GM18520 (cell line): Measurements from ENCODE around the gene SLC35D2.
"Not testable (repeated sequence)": the region's sequence is repeated elsewhere in the genome, so short reads cannot be mapped to it uniquely, and the experiment has no call there.

Source experiments
- ATAC-seq: cut with Tn5 transposase; IDR thresholded peaks from one replicate; pipeline ENCODE4 v1.9.1; 2021; ENCODE audit not compliant: unreplicated experiment

The SLC35D2 gene

DNA sequence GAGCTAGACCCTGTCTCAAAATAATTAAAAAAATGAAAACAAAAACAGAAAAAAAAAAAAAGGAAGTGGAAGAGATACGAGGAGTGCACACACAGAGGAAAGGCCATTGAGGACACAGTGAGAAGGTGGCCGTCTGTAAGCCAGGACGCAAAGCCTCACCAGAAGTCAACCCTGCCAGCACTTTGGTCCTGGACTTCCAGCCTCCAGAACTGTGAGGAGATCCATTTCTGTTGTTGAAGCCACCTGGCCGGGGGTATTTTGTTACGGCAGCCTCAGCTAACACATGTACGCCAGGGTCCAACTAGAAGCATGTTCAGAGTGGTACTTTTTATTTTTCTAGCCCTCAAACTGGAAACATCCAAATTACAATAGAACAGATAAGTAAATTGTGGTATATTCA, 21.8 kb downstream of the SLC35D2 start:
- ATAC-seq, result no peak

DNA sequence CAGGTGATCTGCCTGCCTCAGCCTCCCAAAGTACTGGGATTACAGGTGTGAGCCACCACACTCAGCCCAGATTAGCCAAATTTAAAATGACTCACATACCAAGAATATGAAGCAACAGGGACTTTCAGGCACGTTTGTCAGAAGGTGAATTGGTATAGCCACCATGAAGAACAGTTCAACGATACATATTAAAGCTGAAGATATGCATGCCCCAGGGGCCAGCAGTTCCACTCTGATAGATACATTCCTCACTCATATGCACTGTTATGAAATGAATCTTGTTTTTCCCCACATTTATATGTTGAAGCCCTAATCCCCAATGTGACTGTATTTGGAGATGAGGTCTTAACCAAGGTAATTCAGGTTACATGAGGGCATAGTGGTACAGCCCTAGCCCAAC, 22.5 kb downstream of the SLC35D2 start:
- ATAC-seq, result no peak

DNA sequence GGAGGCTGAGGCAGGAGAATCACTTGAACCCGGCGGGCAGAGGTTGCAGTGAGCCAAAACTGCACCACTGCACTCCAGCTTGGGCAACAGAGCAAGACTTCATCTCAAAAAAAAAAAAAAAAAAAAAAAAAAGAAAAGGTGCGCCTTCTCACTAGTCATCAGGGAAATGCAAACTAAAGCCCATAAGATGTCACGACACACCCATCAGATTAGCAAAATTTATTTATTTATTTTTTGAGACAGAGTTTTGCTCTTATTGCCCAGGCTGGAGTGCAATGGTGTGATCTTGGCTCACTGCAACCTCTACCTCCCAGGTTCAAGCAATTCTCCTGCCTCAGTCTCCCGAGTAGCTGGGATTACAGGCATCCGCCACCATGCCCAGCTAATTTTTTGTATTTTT, 23.0 kb downstream of the SLC35D2 start:
- ATAC-seq, result not testable (repeated sequence)

DNA sequence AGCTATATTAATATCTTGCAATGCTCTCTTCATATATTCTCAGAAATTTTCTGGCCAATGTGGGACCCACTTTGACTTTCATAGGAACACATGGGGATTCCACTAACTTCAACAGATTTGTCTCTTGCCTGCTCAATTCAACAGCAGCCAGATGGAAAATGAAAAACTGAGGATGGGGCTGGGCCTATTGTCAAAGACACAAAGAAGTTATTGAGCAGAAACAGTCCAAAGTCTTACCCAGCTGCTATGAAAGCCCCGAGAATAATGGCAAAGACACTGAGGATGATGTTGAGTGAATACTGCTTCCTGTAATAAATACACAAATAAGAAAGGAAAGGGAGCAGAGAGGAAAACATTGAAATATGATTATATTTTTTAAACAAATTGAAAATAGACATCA, 32.6 kb downstream of the SLC35D2 start:
- ATAC-seq, result no peak

- no peak for ATAC-seq
Measured at GRCh38 chr9:96348261-96348660, 35.2 kb downstream of the SLC35D2 start.

GRCh38 chr9:96345551-96345950, 38.0 kb downstream of the SLC35D2 start:
- no peak for ATAC-seq

DNA sequence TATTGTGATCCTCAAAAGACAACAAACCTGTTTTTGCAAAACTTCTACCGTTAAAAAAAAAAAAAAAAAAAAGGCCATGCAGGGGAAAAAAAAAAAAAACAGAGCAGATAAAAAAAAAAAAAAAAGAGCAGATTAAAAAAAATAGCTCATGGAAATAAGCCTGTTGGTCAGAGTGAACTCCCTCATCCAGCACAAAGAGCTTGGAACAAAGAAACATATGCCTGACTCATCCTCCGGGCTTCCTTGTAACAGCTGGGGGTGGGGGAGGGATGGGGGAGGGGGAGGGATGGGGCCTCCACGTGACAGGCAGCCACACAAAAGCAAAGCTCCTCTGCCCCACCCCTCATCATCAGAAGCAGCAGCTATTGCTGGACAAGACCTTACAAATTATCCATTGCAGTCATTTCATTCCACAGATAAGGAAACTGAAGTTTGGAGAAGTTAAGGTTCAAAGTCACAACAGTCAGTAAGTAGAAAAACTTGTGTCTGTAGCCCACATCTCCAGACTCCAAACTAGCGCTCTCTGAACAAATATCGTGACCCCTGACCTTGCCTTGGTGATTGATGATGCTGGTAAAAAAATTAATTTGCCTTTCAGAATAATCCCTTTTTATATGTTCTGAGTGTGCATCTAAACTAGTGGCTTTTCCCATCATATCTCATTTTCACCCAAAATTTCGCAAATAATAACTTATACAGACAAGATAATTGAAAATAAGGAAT, 38.9 kb downstream of the SLC35D2 start:
- no peak for ATAC-seq

DNA sequence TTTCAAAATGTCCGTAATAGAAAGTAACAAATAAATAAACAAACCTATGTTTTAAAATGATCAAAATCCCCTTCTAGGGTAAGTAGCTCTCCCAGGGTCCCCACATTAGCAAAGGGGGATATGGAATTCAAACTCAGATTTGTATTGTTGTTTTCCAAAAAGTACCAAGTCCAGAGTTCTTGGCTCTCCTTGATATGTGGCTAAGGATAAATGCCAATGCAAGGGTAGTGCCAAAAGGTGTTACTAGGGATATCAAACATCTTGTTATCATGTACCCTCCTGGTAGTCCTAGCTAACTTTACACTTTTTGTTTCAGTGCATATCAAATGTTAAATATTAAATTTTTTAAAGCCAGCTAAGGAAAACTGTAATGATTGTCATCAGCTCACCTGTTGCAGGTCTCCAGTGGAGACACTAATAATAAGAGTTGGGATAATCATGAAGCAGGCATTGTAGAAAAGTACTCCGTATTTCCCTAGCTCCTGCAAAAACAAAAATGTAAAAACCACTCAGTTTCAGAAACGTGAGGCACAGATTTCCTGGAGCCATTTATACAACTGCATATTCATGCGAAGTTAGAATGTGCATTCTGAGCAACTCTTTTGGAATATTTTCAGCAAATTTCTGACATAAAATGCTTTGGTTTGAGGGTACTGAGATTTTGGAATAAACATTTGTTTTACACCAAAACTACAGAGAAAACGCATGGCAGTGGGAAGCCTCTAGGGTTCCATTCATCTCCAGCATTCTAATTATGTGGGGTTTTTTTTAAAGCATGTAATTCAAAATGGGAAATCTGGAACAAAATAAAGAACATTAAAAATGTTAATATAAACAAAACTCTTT, 39.8 kb downstream of the SLC35D2 start:
- no peak for ATAC-seq

GRCh38 chr9:96342571-96343245, 40.8 kb downstream of the SLC35D2 start:
- ATAC-seq, result no peak

GRCh38 chr9:96340707-96341106, 42.8 kb downstream of the SLC35D2 start:
- no peak for ATAC-seq

GRCh38 chr9:96338299-96338698, 45.2 kb downstream of the SLC35D2 start:
- no peak for ATAC-seq

DNA sequence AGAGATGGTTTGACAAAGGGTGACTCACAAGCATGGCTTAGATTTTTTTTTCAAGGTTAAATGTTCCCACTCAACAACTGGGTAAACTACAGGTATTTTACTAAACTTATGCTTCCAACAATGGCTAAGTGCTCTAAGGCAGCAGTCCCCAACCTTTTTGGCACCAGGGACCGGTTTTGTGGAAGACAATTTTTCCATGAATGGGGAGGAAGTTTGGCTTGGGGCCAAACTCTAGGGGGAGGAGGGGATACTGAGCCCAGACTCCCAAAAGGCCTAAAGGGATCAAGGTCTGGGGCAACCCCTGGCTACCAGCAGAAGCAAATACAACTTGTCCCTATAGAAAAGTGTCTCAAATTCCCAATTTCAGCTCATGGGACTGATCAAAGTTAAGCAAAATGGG, 49.6 kb downstream of the SLC35D2 start:
- ATAC-seq, result no peak

- no peak for ATAC-seq
Measured at GRCh38 chr9:96331236-96331947, 52.1 kb downstream of the SLC35D2 start.

DNA sequence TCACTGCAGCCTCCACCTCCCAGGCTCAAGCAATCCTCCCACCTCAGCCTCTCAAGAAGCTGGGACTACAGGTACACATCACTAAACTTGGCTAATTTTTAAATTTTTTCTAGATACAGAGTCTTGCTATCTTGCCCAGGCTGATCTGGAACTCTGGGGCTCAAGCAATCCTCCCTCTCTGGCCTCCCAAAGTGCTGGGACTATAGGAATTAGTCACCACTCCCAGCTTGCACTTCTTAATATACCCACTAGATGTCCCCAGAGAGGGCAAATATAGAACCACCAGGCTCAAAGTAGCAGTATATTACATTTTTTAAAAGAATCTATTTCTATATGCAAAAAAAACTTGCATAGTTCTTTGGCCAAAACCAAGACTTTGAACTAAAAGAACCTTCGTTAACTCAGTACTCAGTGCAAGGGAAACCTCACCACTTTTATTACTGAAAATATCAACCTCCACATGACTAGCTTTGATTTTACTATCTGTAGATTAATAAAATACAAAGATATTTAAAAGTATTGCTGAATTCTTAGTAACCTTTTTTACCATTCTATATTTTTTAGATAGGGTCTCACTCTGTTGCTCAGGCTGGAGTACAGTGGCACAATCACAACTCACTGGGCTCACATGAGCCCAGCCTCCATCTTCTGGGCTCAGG, 55.7 kb downstream of the SLC35D2 start:
- no peak for ATAC-seq

- no peak for ATAC-seq
Measured at GRCh38 chr9:96323169-96323568, 60.3 kb downstream of the SLC35D2 start.

GRCh38 chr9:96322736-96323135, 60.8 kb downstream of the SLC35D2 start:
- ATAC-seq, result not testable (repeated sequence)

GRCh38 chr9:96322210-96322609, 61.3 kb downstream of the SLC35D2 start:
- not testable (repeated sequence) for ATAC-seq

DNA sequence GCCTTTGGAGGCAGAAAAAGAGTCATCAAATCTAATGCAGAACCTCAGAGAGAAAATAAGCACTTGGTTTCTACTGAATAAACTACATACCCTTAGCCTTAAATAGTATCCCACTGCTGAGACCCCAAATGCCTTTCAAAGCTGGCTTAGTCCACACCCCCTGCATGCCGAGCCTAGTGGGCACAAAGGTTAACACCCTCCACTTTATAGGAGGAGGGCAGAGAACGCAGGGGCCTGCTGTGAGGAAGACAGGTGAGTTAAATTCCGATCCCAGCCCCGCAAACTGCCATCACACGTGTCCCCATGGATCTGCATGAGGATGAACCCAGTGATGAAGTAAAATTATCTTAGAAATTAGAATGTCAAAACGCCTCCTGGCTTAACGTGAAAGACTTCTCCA, 62.0 kb downstream of the SLC35D2 start:
- ATAC-seq, result no peak

DNA sequence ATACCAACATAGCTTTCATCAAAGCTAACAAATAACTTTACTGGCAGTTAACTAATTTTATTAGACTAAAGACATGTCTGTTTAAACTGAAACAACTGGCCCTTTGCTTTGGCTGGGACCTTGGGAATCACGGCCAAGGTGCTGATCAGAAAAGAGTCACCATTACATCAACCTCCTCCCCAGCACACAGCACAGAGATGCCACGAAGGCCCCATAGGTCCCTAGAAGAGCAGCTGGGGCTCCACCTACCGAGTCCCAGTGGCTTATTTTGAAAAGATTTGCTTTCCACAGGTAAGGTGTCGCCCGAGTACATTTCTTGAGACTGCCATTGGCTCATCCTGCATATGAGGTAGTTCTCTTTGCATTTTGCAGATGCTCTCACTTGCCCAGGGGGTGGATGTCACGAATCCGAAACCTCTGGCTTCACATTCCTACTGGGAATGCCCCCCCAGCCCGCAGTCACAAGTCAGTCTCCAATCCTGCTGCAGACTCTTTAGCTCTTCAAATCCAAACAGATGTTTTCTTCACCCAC, 62.7 kb downstream of the SLC35D2 start:
- ATAC-seq, result no peak

- ATAC-seq, result no peak
Measured at GRCh38 chr9:96318921-96319565, 64.5 kb downstream of the SLC35D2 start.
